ENCODE data around the gene KDM1B. TPM values are rescaled to one million over a fixed set of nuclear protein-coding genes. Genes with fewer than 3 reads are reported as not detected.

KDM1B gene
- total and polyA plus RNA-seq, 2 donors from 2014 or later, result 3.9 to 20.5 TPM

DNA sequence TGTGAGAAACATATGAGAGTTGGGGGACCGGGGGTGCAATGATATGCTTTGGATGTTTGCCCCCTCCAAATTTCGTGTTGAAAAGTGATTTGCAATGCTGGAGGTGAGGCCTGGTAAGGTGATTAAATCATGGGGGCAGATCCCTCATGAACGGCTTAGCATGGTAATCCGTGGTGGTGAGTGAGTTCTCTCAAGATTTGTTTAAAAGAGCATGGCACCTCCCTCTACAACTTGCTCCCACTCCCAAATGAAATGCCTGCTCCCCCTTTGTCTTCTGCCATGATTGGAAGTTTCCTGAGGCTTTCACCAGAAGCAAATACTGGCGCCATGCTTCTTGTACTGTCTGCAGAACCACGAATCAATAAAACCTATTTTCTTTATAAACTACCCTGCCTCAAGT lies 106.7 kb downstream of the KDM1B start:
- DNase-seq (no peak), FAIRE-seq (no peak)
- H3K27ac ChIP-seq (ENCODE audit: low read depth in 2 of 2, low read length in 2 of 2), result no peak overlapping the region
- peaks cover 0 to 9% (median 3%) of the 10 kb centered on the region in 3 donors for H3K4me1 ChIP-seq (ENCODE audit: control insufficient read depth in 2 of 3, insufficient read depth in 2 of 3, low read depth in 1 of 3, low read length in 3 of 3)
- TF ChIP-seq, protein P1, sequence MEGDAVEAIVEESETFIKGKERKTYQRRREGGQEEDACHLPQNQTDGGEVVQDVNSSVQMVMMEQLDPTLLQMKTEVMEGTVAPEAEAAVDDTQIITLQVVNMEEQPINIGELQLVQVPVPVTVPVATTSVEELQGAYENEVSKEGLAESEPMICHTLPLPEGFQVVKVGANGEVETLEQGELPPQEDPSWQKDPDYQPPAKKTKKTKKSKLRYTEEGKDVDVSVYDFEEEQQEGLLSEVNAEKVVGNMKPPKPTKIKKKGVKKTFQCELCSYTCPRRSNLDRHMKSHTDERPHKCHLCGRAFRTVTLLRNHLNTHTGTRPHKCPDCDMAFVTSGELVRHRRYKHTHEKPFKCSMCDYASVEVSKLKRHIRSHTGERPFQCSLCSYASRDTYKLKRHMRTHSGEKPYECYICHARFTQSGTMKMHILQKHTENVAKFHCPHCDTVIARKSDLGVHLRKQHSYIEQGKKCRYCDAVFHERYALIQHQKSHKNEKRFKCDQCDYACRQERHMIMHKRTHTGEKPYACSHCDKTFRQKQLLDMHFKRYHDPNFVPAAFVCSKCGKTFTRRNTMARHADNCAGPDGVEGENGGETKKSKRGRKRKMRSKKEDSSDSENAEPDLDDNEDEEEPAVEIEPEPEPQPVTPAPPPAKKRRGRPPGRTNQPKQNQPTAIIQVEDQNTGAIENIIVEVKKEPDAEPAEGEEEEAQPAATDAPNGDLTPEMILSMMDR (IDR thresholded peaks at IDR 0.05; ENCODE audit: borderline replicate concordance, extremely low read depth, insufficient read depth), result no peak
- H3K36me3 ChIP-seq (ENCODE audit: control insufficient read depth in 2 of 3, insufficient read depth in 3 of 3, low read length in 3 of 3), result peaks cover 0 to 9% (median 0%) of the 10 kb centered on the region in 3 donors
- H3K4me3 ChIP-seq (ENCODE audit: low read length in 3 of 3), result no peak overlapping the region
- intact Hi-C loops (cut with DNase I), result no loop called here
- H3K27me3 ChIP-seq (ENCODE audit: control insufficient read depth, insufficient read depth, low read length), result no peaks in the 10 kb centered on the region
- no peaks in the 10 kb centered on the region for H3K9me3 ChIP-seq (ENCODE audit: control insufficient read depth in 2 of 3, insufficient read depth in 1 of 3, low read length in 3 of 3)
- H3K9ac ChIP-seq (ENCODE audit: low read length in 3 of 3), result no peak overlapping the region

DNA sequence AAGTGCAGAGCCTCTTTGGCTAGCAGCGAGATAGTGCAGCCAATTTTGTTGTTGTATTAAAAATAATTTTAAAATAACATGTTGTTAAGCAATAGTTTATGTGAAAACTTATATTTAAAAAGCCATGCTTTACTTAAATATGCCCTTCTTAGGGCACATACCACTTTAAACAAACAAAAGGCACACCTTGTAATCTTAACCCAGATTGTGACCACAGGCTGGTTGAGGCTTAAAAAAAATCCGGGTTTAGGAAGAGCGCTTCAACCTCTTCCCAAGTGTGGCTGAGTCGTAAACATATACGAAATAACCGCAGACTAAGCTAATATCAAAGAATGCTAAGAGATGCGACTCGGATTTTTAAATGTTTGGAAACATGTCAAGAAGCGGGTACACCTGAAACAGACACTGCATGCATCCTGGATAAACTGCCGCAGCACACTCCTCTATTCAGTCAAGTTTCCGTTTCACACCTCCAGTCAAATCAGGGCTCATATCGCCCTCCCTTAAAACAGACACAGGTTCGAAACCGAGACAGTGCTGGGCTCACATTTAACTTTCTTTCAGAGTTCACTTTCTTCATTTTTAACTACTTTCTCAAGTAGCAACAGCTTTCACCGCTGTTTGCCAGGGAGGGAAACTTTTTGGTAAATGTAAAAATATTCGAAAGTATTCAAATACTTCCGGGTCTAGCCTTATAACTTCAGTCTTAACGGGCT lies 107.6 kb downstream of the KDM1B start:
- TF ChIP-seq, protein P1 (IDR thresholded peaks at IDR 0.05; ENCODE audit: borderline replicate concordance, extremely low read depth, insufficient read depth), result no peak
- DNase-seq, result peak in 2 of 5 donors; percentile 39 to 46
- Histone ChIP-seq H3K36me3 (ENCODE audit: control insufficient read depth in 2 of 3, insufficient read depth in 3 of 3, low read length in 3 of 3) (no peaks in the 10 kb centered on the region), H3K27me3 (ENCODE audit: control insufficient read depth, insufficient read depth, low read length) (no peaks in the 10 kb centered on the region), H3K27ac (ENCODE audit: low read depth in 2 of 2, low read length in 2 of 2) (no peak overlapping the region), H3K9ac (ENCODE audit: low read length in 3 of 3) (peak overlapping the region; percentile 71 to 84 (median 83)), H3K4me3 (ENCODE audit: low read length in 3 of 3) (peak overlapping the region; percentile 89 to 91 (median 91)), H3K9me3 (ENCODE audit: control insufficient read depth in 2 of 3, insufficient read depth in 1 of 3, low read length in 3 of 3) (no peaks in the 10 kb centered on the region), H3K4me1 (ENCODE audit: control insufficient read depth in 2 of 3, insufficient read depth in 2 of 3, low read depth in 1 of 3, low read length in 3 of 3) (peaks cover 0 to 9% (median 3%) of the 10 kb centered on the region in 3 donors)
- intact Hi-C loops (cut with DNase I), result no loop called here
- no peak for FAIRE-seq

DNA sequence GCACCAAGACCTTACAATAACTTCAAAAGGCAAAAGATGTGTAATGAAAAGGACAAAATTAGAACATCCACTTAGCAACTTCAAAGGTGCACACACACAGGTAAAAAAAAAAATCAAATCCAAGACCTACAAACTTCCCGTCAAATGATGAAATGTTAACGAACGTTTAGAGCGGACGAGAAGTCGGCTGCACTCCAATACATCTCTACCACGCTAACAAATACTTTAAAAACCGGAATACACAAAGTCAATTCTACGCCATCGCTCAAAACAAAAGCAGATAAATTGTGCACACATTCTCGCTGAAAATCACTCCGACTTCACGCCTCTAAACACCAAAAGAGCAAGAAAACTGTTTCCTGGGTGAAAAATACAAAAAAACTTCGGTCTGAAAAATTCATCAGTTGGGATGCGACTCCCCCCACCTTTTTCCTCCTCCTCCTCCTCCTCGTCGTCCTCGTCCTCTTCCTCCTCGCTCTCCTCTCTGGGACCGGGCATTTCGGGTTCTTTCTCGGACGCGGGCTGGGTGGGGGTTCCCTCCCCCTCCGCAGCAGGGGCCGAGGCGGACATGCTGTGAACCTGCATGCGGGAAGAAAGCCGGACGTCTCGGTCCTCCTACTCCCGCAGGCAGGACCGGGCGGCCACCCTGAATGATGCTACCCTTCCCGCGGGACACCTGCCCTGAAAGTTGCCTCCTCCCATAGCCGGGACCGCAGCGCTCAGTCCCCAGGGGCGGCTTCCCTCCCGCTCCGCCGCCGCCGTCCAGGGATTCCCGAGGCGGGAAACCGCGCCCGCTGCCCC lies 108.4 kb downstream of the KDM1B start:
- Histone ChIP-seq H3K9me3 (ENCODE audit: control insufficient read depth in 2 of 3, insufficient read depth in 1 of 3, low read length in 3 of 3) (no peaks in the 10 kb centered on the region), H3K27ac (ENCODE audit: low read depth in 2 of 2, low read length in 2 of 2) (peak overlapping the region; percentile 98), H3K4me3 (ENCODE audit: low read length in 3 of 3) (peak overlapping the region; percentile 89 to 91 (median 91)), H3K9ac (ENCODE audit: low read length in 3 of 3) (peak overlapping the region; percentile 71 to 84 (median 83)), H3K36me3 (ENCODE audit: control insufficient read depth in 2 of 3, insufficient read depth in 3 of 3, low read length in 3 of 3) (no peaks in the 10 kb centered on the region), H3K27me3 (ENCODE audit: control insufficient read depth, insufficient read depth, low read length) (no peaks in the 10 kb centered on the region), H3K4me1 (ENCODE audit: control insufficient read depth in 2 of 3, insufficient read depth in 2 of 3, low read depth in 1 of 3, low read length in 3 of 3) (peaks cover 0 to 9% (median 3%) of the 10 kb centered on the region in 3 donors)
- FAIRE-seq (no peak), DNase-seq (peak in 2 of 5 donors; percentile 63 to 84)
- intact Hi-C loops (cut with DNase I), result no loop called here
- TF ChIP-seq, protein P1 (IDR thresholded peaks at IDR 0.05; ENCODE audit: borderline replicate concordance, extremely low read depth, insufficient read depth), result no peak

Measured in kidney (tissue), 14 donors.